HFF-Myc (cell line): ENCODE measurements around the gene NTM.

Experiments used
- DNase-seq: peaks from one replicate; pipeline ENCODE4 v3.0.0-alpha.2; 2011; ENCODE audit warnings: low read depth; ENCODE audit errors: extremely low read depth
- H3K4me3 ChIP-seq: replicated peaks from 2 replicates; pipeline ENCODE4 v1.5.1; 2011; ENCODE audit warnings: low read depth, mild to moderate bottlenecking, control low read depth, low read length
- TF ChIP-seq, protein P1 (sequence below): IDR thresholded peaks from 2 replicates; pipeline ENCODE4 v1.5.1; 2012; ENCODE audit warnings: mild to moderate bottlenecking, low read depth, low read length, control low read depth; ENCODE audit errors: missing control alignments

NTM gene

DNA sequence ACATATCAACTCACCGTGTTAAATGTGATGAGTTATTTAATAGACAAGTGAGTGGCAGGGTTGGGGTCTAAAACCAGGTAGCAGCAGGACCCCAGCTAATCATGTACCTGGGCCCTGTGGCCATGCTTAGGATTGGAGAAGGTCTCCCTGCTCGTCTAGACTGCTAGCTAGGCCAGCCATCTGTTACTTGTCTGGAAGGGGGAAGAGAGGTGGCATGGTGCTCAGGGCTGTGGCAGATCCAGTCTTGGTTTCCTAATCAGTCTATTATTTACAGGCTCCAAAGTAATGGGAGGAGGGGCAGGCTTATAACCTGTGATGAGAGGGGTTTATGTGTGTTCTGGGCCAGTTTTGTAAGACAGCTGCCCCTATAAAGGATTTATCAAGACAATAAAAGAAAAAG lies 105.9 kb downstream of the NTM start:
- no peak for DNase-seq
- H3K4me3 ChIP-seq, result no peak overlapping the region
- TF ChIP-seq, protein P1, sequence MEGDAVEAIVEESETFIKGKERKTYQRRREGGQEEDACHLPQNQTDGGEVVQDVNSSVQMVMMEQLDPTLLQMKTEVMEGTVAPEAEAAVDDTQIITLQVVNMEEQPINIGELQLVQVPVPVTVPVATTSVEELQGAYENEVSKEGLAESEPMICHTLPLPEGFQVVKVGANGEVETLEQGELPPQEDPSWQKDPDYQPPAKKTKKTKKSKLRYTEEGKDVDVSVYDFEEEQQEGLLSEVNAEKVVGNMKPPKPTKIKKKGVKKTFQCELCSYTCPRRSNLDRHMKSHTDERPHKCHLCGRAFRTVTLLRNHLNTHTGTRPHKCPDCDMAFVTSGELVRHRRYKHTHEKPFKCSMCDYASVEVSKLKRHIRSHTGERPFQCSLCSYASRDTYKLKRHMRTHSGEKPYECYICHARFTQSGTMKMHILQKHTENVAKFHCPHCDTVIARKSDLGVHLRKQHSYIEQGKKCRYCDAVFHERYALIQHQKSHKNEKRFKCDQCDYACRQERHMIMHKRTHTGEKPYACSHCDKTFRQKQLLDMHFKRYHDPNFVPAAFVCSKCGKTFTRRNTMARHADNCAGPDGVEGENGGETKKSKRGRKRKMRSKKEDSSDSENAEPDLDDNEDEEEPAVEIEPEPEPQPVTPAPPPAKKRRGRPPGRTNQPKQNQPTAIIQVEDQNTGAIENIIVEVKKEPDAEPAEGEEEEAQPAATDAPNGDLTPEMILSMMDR, result no peak

DNA sequence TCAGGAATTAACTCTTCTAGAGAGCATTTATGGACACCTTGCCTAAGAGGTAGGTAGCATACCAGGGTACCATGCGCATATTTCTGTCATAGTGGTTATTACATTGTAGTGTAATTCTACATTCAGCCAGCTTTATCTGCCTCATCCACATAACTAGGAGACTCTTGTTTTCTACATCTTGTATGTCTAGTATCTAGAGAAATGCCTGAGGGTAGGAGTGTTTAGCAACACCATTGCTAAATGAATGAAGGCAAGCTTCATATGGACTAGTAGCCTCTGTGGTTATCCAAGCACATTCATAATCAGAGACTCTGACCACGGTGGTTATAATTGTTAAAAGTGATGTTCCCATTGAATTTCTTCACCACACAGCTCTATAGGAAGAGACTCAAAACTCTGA lies 107.9 kb downstream of the NTM start:
- no peak for DNase-seq
- TF ChIP-seq, protein P1, result no peak
- no peak overlapping the region for H3K4me3 ChIP-seq

DNA sequence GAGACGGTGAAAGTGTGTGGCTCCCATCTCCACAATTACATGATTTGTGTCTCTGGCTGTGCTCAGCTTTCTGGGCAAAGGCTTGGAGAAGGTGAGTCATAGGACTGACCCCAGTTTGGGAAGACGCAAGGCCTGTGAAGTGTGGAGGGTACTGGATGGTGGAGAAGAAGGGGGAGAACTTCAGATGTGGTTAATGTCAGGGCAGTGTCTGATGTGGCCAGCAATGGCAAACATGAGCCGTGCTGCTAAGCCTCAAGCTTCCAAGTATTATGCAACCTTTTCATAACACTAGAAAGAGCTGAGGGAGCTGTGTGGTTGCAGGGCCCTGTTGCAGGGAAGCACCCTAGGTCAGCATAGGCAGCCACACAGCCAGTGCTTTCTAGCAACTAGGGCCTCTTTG lies 110.9 kb downstream of the NTM start:
- TF ChIP-seq, protein P1, result no peak
- DNase-seq, result no peak
- H3K4me3 ChIP-seq, result no peak overlapping the region

DNA sequence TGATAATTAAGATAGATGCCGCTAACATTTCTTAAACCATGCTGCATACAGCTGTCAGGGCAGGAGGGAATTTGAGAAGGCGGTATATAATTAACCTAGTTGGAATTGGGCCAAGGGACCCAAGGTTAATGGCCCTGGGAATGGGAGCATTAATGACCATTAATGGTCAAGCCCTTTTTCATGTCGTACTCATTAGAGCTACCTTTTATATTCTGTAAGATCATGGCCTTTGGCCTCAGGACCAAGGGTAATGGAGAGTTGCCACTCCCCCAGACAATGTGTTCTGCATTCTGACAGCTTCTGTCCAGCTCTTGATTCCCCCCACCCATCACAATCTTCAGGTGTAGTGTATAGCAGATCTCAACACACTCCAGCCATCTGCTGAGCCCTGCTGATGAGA lies 111.6 kb downstream of the NTM start:
- TF ChIP-seq, protein P1, result no peak
- no peak for DNase-seq
- no peak overlapping the region for H3K4me3 ChIP-seq

DNA sequence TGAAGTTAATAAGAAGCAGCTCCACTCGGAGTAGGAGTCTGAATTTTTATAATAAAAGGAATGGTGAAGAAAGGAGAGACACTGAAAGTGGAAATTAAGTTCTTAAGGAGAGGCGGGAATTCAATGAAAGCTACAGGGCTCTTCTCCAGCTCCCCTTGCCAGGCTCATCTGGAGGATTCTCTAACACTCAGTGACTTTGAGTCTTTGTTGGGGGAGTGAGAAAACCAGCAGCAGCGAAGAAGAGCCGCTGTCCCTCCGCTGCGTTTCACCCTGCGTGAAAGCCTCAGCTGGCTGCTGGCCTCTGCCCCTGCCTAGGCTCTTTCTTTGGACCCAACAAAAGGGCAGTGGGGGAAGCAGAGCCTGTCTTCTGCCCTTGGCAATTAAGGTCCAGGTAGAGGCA lies 113.0 kb downstream of the NTM start:
- no peak for DNase-seq
- TF ChIP-seq, protein P1, result no peak

DNA sequence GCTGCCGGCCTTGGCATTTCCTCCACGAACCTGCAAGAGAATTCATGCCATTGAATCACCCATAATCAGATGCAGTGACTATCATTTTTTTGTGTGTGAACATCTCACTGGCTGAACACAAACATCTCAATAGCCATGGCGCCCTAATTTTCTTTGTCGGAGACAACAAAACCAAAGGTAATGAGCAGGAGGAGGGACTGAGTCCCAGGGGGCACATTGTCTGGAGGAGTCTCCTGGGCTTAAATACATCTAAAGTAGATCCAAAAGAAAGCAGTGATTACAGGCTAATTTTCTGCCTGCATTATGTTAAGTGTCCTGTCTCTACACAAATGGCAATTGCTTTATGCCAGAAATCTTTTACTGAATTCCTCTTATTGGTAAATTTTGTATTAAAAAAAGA lies 113.5 kb downstream of the NTM start:
- H3K4me3 ChIP-seq, result no peak overlapping the region
- TF ChIP-seq, protein P1, result no peak
- DNase-seq, result no peak

More for the DNA sequence above, 113.0 kb downstream of the NTM start:
- no peak overlapping the region for H3K4me3 ChIP-seq

DNA sequence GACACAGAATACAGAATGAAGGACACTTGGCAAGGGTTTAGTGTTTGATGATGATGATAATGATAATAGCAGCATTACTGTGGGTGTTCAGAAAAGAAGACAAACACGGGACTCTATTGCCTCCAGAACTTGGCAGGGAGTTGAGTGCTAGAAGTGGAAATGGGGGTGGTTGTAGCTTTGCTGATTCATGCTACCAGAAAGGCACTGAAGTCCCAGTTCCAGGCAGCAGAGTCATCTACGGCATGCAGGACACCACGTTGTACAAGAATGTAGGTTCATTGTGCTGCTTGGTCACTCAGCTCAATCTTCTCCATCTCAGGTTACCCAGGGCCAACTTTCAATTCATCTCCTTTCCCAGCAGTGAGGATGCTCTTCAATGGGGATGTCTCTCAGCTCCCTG lies 115.7 kb downstream of the NTM start:
- DNase-seq, result no peak
- TF ChIP-seq, protein P1, result no peak
- no peak overlapping the region for H3K4me3 ChIP-seq
